IMR-90 (cell line): Measurements from ENCODE around the gene GPI. TPM values are rescaled to one million over a fixed set of nuclear protein-coding genes. Genes with fewer than 3 reads are reported as not detected.

Source experiments
- ATAC-seq: fragments of 200-7000 bp; cut with Tn5 transposase; 2 replicates; pipeline ENCODE4 v1.9.1; 2020; ENCODE audit warnings: low read depth, mild to moderate bottlenecking, moderate library complexity
- BruUV-seq: library from RNA; stranded (reverse); fragments of 400-500 nt; replicated peaks from 2 replicates; lab custom pipeline; 2021; lab: Mats Ljungman, UMichigan
- CTCF ChIA-PET: fragments of 300-600 bp; formaldehyde crosslinking; extraction: SDS; loops from one replicate; lab custom pipeline; 2021; ENCODE audit warnings: antibody characterized with exemption; lab: Yijun Ruan, JAX
- POLR2A ChIA-PET: fragments of 300-600 bp; sonication (Branson Sonifier 250); formaldehyde crosslinking; loops from one replicate; lab custom pipeline; 2022; ENCODE audit warnings: antibody characterized with exemption; ENCODE audit not compliant: unreplicated experiment; lab: Charles Lee
- DNase-seq: peaks from one replicate; pipeline ENCODE4 v3.0.0; 2013
- H2AFZ ChIP-seq: replicated peaks from 2 replicates; pipeline ENCODE3; 2013; ENCODE audit warnings: low read length, mild to moderate bottlenecking; ENCODE audit not compliant: poor library complexity
- H2AK5ac ChIP-seq: 2 replicates; pipeline ENCODE4 v1.6.1; 2013; ENCODE audit warnings: low read depth, low read length, inconsistent platforms
- H2AK9ac ChIP-seq: replicated peaks from 2 replicates; pipeline ENCODE3; 2013; ENCODE audit warnings: mild to moderate bottlenecking, low read depth, low read length, moderate library complexity; ENCODE audit not compliant: poor library complexity
- H2BK120ac ChIP-seq: 2 replicates; pipeline ENCODE4 v1.6.1; 2013; ENCODE audit warnings: low read depth, low read length, inconsistent platforms
- H2BK15ac ChIP-seq: 3 replicates; pipeline ENCODE4 v1.6.1; 2013; ENCODE audit warnings: low read depth, low read length, inconsistent platforms
- H2BK20ac ChIP-seq: 2 replicates; pipeline ENCODE4 v1.6.1; 2013; ENCODE audit warnings: low read depth, mild to moderate bottlenecking, inconsistent platforms, low read length, moderate library complexity
- H2BK5ac ChIP-seq: 2 replicates; pipeline ENCODE4 v1.6.1; 2013; ENCODE audit warnings: mild to moderate bottlenecking, low read depth, low read length, inconsistent platforms; ENCODE audit not compliant: poor library complexity, severe bottlenecking
- H3K14ac ChIP-seq: replicated peaks from 2 replicates; pipeline ENCODE4 v1.6.1; 2013; ENCODE audit warnings: low read depth, low read length, inconsistent platforms
- H3K18ac ChIP-seq: 2 replicates; pipeline ENCODE4 v1.6.1; 2013; ENCODE audit warnings: low read depth, low read length, control low read depth
- H3K23ac ChIP-seq: 2 replicates; pipeline ENCODE4 v1.6.1; 2013; ENCODE audit warnings: low read depth, low read length, inconsistent platforms
- H3K27ac ChIP-seq: 2 replicates; pipeline ENCODE4 v1.5.1; 2013; ENCODE audit warnings: mild to moderate bottlenecking, control low read depth, low read length; ENCODE audit not compliant: insufficient read depth
- H3K27me3 ChIP-seq: 2 replicates; pipeline ENCODE4 v1.6.1; 2013; ENCODE audit warnings: low read length; ENCODE audit not compliant: control insufficient read depth, insufficient read depth
- H3K36me3 ChIP-seq: 2 replicates; pipeline ENCODE4 v1.6.1; 2013; ENCODE audit warnings: low read length, mixed read lengths; ENCODE audit not compliant: control insufficient read depth, insufficient read depth
- H3K4ac ChIP-seq: 2 replicates; pipeline ENCODE4 v1.6.1; 2013; ENCODE audit warnings: low read depth, low read length, inconsistent platforms
- H3K4me1 ChIP-seq: 2 replicates; pipeline ENCODE4 v1.6.1; 2013; ENCODE audit warnings: low read length, mixed read lengths; ENCODE audit not compliant: control insufficient read depth, insufficient read depth
- H3K4me2 ChIP-seq: 2 replicates; pipeline ENCODE4 v1.6.1; 2013; ENCODE audit warnings: low read depth, mild to moderate bottlenecking, control low read depth, low read length, moderate library complexity
- H3K4me3 ChIP-seq: 2 replicates; pipeline ENCODE4 v1.5.1; 2013; ENCODE audit warnings: low read depth, mild to moderate bottlenecking, control low read depth, low read length, moderate library complexity; ENCODE audit not compliant: insufficient read depth
- H3K56ac ChIP-seq: 2 replicates; pipeline ENCODE4 v1.6.1; 2013; ENCODE audit warnings: low read length, inconsistent platforms; ENCODE audit not compliant: insufficient read depth; ENCODE audit errors: extremely low read depth
- H3K79me1 ChIP-seq, 2 experiments: 2 replicates each; pipeline ENCODE4 v1.6.1; 2013; ENCODE audit warnings: low read length in 2 of 2, inconsistent platforms in 1 of 2, low read depth in 1 of 2
- H3K9ac ChIP-seq: 2 replicates; pipeline ENCODE4 v1.6.1; 2013; ENCODE audit warnings: low read depth, low read length, control low read depth
- H3K9me1 ChIP-seq: 2 replicates; pipeline ENCODE4 v1.6.1; 2013; ENCODE audit warnings: low read length, inconsistent platforms; ENCODE audit not compliant: insufficient read depth
- H3K9me3 ChIP-seq: 2 replicates; pipeline ENCODE4 v1.6.1; 2013; ENCODE audit warnings: low read length; ENCODE audit not compliant: control insufficient read depth, insufficient read depth
- H4K20me1 ChIP-seq: 2 replicates; pipeline ENCODE4 v1.6.1; 2013; ENCODE audit warnings: low read length, inconsistent platforms; ENCODE audit not compliant: insufficient read depth
- H4K5ac ChIP-seq: 2 replicates; pipeline ENCODE4 v1.6.1; 2013; ENCODE audit warnings: mild to moderate bottlenecking, low read depth, low read length, control low read depth
- H4K8ac ChIP-seq, 2 experiments: 2 replicates each; pipeline ENCODE4 v1.6.1; 2013; ENCODE audit warnings: low read depth in 2 of 2, low read length in 2 of 2, control low read depth in 1 of 2, inconsistent platforms in 1 of 2
- H4K91ac ChIP-seq: 2 replicates; pipeline ENCODE4 v1.6.1; 2013; ENCODE audit warnings: low read depth, low read length, inconsistent platforms; ENCODE audit not compliant: insufficient read depth
- BHLHE40 ChIP-seq: fragments of 150-350 bp; IDR thresholded peaks from 2 replicates; pipeline ENCODE4 v1.6.1; 2016; ENCODE audit warnings: mild to moderate bottlenecking, low read depth, low read length
- CEBPB ChIP-seq: IDR thresholded peaks from 2 replicates; pipeline ENCODE4 v1.6.1; 2012; ENCODE audit warnings: low read depth, low read length, improper control_type of control experiment
- CHD1 ChIP-seq: IDR thresholded peaks from 2 replicates; pipeline ENCODE4 v1.6.1; 2012; ENCODE audit warnings: low read depth, low read length, improper control_type of control experiment
- FOS ChIP-seq: fragments of 150-350 bp; IDR thresholded peaks from 2 replicates; pipeline ENCODE4 v1.6.1; 2016; ENCODE audit warnings: low read depth, low read length
- MAFK ChIP-seq: IDR thresholded peaks from 2 replicates; pipeline ENCODE4 v1.6.1; 2012; ENCODE audit warnings: low read depth, low read length, improper control_type of control experiment
- MXI1 ChIP-seq: IDR thresholded peaks from 2 replicates; pipeline ENCODE4 v1.6.1; 2012; ENCODE audit warnings: low read depth, mild to moderate bottlenecking, low read length, moderate library complexity, borderline replicate concordance
- NFE2L2 ChIP-seq: fragments of 150-350 bp; IDR thresholded peaks from 2 replicates; pipeline ENCODE4 v1.6.1; 2016; ENCODE audit warnings: low read depth, mild to moderate bottlenecking, low read length
- POLR2A ChIP-seq: IDR thresholded peaks from 2 replicates; pipeline ENCODE4 v1.6.1; 2012; ENCODE audit warnings: mild to moderate bottlenecking, low read depth, low read length
- RAD21 ChIP-seq: IDR thresholded peaks from 2 replicates; pipeline ENCODE4 v1.6.1; 2012; ENCODE audit warnings: low read length, improper control_type of control experiment
- RFX5 ChIP-seq: IDR thresholded peaks from 2 replicates; pipeline ENCODE4 v1.8.0; 2012; ENCODE audit warnings: low read depth, mild to moderate bottlenecking, low read length, moderate library complexity
- USF2 ChIP-seq: fragments of 150-350 bp; IDR thresholded peaks from 2 replicates; pipeline ENCODE4 v1.6.1; 2017; ENCODE audit warnings: mild to moderate bottlenecking, antibody characterized with exemption, low read length, low read depth
- WGBS, 2 experiments: methylation state at CpG; one replicate each; pipeline versions ENCODE4 v1.1.5 to v1.1.7; 2013; ENCODE audit warnings: missing lambda C conversion rate in 2 of 2; ENCODE audit not compliant: insufficient read length in 1 of 2; ENCODE audit errors: extremely low coverage in 2 of 2; 5-methylcytosine and 5-hydroxymethylcytosine counted together
- dilution Hi-C: fragments of 300-500 bp; cut with HindIII; formaldehyde crosslinking; loops from one replicate; pipeline ENCODE4 v1.14.3; 2018; ENCODE audit warnings: low sequenced_read_pairs; ENCODE audit not compliant: unreplicated experiment
- in situ Hi-C: fragments of 300-500 bp; cut with MboI; formaldehyde crosslinking; loops from 3 replicates; pipeline ENCODE4 v1.14.3; 2019; ENCODE audit warnings: low sequenced_read_pairs, inconsistent platforms, mixed read lengths
- intact Hi-C: fragments of 100-400 bp; cut with micrococcal nuclease; formaldehyde crosslinking; loops from 2 replicates; pipeline ENCODE4 v1.10.0; 2022
- polyA plus RNA-seq, 3 experiments: library from polyadenylated mRNA; depleted of rRNA; stranded (reverse); fragments of >200 nt; gene quantifications; 2 replicates each; pipeline ENCODE4 v1.2.3, GENCODE V29; 2012; ENCODE audit warnings: low replicate concordance in 1 of 3
- total RNA-seq: library from RNA; depleted of rRNA; stranded (reverse); fragments of >200 nt; gene quantifications from 2 replicates; pipeline ENCODE4 v1.2.3, GENCODE V29; 2012
- TF ChIP-seq, protein P1 (sequence below): conservative IDR thresholded peaks from 2 replicates; pipeline ENCODE4 v1.5.1; 2012; ENCODE audit warnings: mild to moderate bottlenecking, low read depth, low read length, improper control_type of control experiment
- TF ChIP-seq, protein P2 (sequence below): fragments of 150-350 bp; IDR thresholded peaks from 2 replicates; pipeline ENCODE4 v1.6.1; 2016; ENCODE audit warnings: low read depth, mild to moderate bottlenecking, low read length, moderate library complexity, borderline replicate concordance

The GPI gene
- total and polyA plus RNA-seq, 2 of the 4 experiments (the other 2 are of a cell fraction): 147 to 239 TPM

DNA sequence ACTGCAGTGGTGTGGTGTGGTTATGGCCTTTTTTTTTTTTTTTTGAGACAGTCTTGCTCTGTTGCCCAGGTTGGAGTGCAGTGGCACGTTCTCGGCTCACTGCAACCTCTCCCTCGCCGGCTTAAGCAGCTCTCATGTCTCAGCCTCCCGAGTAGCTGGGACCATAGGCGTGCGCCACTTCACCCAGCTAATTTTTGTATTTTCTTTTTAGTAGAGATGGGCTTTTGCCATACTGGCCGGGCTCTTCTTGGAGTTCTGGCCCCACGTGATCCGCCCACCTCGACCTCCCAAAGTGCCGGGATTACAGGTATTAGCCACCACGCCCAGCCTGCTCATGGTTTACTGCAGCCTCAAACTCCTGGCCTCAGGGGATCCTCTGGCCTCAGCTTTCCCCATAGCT, 46.2 kb downstream of the GPI start:
- Histone ChIP-seq H3K4me3 (no peak overlapping the region), H3K23ac (no peak overlapping the region), H2BK15ac (no peak overlapping the region), H3K9me1 (no peaks in the 10 kb centered on the region), H3K36me3 (peaks cover 22% of the 10 kb centered on the region), H4K5ac (no peak overlapping the region), H3K56ac (no peak overlapping the region), H3K18ac (no peak overlapping the region), H3K9ac (no peak overlapping the region), H3K4me1 (no peaks in the 10 kb centered on the region), H4K91ac (no peak overlapping the region), H4K8ac (no peak overlapping the region), H3K27me3 (no peaks in the 10 kb centered on the region), H3K27ac (no peak overlapping the region), H2AK9ac (no peak overlapping the region), H3K9me3 (no peaks in the 10 kb centered on the region), H2BK120ac (no peak overlapping the region), H3K79me1 (no peaks in the 10 kb centered on the region; a peak in 2 of 4 replicates), H2BK5ac (no peak overlapping the region), H3K4ac (no peak overlapping the region), H3K14ac (no peak overlapping the region), H2AK5ac (no peak overlapping the region), H2AFZ (no peak overlapping the region), H2BK20ac (no peak overlapping the region), H4K20me1 (no peaks in the 10 kb centered on the region; the same call in 1 of the 2 replicates), H3K4me2 (no peak overlapping the region)
- intact Hi-C loops (no loop called here), in situ Hi-C loops (no loop called here), dilution Hi-C loops (no loop called here)
- no peak for ATAC-seq
- no peak for TF ChIP-seq FOS
- no peak for TF ChIP-seq USF2
- TF ChIP-seq MXI1: no peak
- TF ChIP-seq, protein P1, sequence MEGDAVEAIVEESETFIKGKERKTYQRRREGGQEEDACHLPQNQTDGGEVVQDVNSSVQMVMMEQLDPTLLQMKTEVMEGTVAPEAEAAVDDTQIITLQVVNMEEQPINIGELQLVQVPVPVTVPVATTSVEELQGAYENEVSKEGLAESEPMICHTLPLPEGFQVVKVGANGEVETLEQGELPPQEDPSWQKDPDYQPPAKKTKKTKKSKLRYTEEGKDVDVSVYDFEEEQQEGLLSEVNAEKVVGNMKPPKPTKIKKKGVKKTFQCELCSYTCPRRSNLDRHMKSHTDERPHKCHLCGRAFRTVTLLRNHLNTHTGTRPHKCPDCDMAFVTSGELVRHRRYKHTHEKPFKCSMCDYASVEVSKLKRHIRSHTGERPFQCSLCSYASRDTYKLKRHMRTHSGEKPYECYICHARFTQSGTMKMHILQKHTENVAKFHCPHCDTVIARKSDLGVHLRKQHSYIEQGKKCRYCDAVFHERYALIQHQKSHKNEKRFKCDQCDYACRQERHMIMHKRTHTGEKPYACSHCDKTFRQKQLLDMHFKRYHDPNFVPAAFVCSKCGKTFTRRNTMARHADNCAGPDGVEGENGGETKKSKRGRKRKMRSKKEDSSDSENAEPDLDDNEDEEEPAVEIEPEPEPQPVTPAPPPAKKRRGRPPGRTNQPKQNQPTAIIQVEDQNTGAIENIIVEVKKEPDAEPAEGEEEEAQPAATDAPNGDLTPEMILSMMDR: no peak
- no peak for TF ChIP-seq NFE2L2
- TF ChIP-seq POLR2A: no peak
- no peak for TF ChIP-seq RFX5
- TF ChIP-seq, protein P2, sequence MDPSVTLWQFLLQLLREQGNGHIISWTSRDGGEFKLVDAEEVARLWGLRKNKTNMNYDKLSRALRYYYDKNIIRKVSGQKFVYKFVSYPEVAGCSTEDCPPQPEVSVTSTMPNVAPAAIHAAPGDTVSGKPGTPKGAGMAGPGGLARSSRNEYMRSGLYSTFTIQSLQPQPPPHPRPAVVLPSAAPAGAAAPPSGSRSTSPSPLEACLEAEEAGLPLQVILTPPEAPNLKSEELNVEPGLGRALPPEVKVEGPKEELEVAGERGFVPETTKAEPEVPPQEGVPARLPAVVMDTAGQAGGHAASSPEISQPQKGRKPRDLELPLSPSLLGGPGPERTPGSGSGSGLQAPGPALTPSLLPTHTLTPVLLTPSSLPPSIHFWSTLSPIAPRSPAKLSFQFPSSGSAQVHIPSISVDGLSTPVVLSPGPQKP: no peak
- TF ChIP-seq BHLHE40: no peak
- no peak for TF ChIP-seq CHD1
- no peak for TF ChIP-seq CEBPB
- no peak for TF ChIP-seq MAFK
- no peak for TF ChIP-seq RAD21
- CTCF ChIA-PET: no interaction called here
- 100% methylated on average over 4 of the region's 13 CpGs; no CpG with 5 or more reads in 1 of the 2 experiments for WGBS, 2 experiments
- no peak for DNase-seq
- BruUV-seq: no TSS peak
- POLR2A ChIA-PET: no interaction called here
